D721Med (cell line): ENCODE data around the gene TMA7.

ENCODE experiments used
- DNase-seq: peaks from one replicate; pipeline ENCODE4 v3.0.0; 2011; ENCODE audit warnings: low spot score; ENCODE audit not compliant: insufficient read length
- FAIRE-seq: peaks from 2 replicates; lab custom pipeline; 2011; peaks lifted over from hg19 to GRCh38; lab: Jason Lieb, UNC
- CTCF ChIP-seq: IDR thresholded peaks from 2 replicates; pipeline ENCODE4 v1.5.1; 2012; ENCODE audit warnings: mild to moderate bottlenecking, control low read depth; ENCODE audit not compliant: insufficient read depth; ENCODE audit errors: missing control alignments

TMA7 gene

GRCh38 chr3:48419149-48419548 is 20.9 kb upstream of the TMA7 start:
- DNase-seq (no peak), FAIRE-seq (no peak)
- no peak for TF ChIP-seq CTCF

- DNase-seq (no peak), FAIRE-seq (no peak)
- no peak for TF ChIP-seq CTCF
These were observed 20.5 kb upstream of the TMA7 start for GRCh38 chr3:48419597-48419996.

GRCh38 chr3:48420561-48420960 is 19.5 kb upstream of the TMA7 start:
- FAIRE-seq: no peak
- DNase-seq: no peak
- no peak for TF ChIP-seq CTCF

- TF ChIP-seq CTCF: no peak
- FAIRE-seq (no peak), DNase-seq (no peak)
These were observed 17.8 kb upstream of the TMA7 start for GRCh38 chr3:48422272-48422671.

GRCh38 chr3:48422681-48423080 is 17.4 kb upstream of the TMA7 start:
- DNase-seq: no peak
- TF ChIP-seq CTCF: no peak
- no peak for FAIRE-seq

- DNase-seq (no peak), FAIRE-seq (no peak)
- TF ChIP-seq CTCF: no peak
These were observed 16.7 kb upstream of the TMA7 start for GRCh38 chr3:48423241-48423882.

GRCh38 chr3:48423883-48424695 is 16.0 kb upstream of the TMA7 start:
- DNase-seq: no peak
- no peak for TF ChIP-seq CTCF
- FAIRE-seq: no peak
